NCI-H2107 (cell line): Measurements from ENCODE around the gene DCBLD1.
"Not testable (repeated sequence)": the region's sequence is repeated elsewhere in the genome, so short reads cannot be mapped to it uniquely, and the experiment has no call there.

ENCODE experiments used
- DNase-seq: peaks from one replicate; lab custom pipeline; 2025; lab: John Stamatoyannopoulos, UW

The DCBLD1 gene

DNA sequence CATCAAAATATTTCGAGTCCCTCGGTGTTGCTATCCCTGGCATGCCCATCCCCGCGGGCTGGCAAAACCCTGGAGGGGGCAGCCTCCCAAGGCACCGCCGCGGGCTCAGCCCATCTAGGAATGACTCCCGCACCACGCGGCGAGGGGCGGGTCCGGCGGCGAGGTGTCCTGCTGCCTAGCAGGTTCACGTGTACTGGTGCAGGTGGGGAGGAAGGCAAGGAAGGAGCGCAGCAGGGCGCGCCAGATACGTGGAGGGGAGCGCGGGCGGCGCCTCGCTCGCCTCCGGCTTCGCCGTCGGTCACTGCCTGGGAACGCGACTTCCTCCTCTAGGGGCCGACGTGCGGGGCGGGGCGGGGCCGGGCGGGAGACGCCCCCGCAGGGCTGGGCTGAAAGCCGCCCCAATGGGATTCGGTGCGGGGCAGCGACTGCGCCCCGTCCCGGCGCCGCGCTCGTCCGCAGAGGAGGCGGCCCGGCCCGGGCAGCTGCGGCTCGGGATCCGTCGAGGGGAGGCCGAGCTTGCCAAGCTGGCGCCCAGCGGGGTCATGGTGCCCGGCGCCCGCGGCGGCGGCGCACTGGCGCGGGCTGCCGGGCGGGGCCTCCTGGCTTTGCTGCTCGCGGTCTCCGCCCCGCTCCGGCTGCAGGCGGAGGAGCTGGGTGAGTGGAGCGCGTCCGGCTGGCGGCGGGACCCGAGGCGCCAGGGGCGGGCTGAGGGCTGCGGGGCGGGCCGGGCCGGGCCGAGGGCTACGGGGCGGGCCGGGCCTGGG, at the start of gene DCBLD1:
Gene DCBLD1 (plus strand): TSS at position 435 of the 764 bp plus-strand sequence. CDS start 108 bp downstream, at position 543.
- DNase-seq = no peak

DNA sequence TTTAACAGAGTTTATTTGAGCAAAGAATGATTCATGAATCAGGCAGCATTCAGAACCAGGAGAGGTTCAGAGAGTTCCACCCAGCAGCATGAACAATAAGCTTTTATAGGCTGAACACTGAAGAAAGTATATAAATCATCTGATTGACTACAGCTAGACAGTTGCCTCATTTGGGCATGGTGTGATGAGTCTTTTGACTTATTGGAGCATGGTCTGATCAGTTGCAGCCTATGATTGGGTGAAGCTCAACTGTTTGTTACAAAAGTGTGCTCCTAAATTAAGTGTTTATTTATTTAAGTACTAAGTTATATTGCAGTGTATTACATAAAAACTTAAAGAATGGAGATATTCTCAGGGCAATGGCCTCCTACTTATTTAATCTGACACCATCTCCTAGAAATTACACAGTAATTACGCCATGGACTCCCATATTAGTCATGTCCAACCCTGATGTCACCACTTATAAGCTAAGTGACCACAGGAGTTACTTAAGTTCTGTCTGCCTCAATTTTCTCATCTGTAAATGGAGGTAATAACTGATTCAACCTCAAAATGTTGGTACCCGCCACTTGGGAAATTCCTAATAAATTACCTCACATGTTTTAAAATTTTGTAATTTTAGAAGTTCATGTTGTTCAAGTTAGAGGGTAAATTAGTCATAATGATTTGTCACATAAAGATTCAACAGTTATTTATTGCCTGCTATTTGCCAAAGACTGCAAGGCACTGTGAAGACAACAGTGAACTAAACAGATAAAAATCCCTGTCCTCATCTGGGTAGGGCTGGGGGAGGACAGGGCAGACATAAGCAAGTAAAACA, 41.6 kb upstream of the DCBLD1 start:
- DNase-seq = no peak

DNA sequence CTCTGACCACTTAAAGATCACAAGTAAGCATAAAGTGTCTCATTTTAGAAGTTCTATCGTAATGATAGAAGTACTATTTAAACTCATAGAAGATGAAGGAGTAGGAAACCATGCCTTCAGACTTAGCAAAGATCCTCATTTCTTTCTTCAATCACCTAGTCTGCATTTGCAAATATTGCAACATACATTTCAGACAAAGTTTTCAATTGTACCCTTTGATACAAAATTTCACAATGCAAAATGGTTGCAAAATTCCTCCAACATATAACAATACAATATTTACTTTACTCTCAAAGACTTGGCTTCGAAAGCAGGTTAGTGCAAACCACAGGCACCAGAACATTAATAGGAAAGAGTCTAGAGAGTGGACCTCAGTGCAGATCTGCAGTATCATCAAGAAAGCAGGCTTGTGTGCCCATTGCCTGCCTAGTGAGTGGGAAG, 40.6 kb upstream of the DCBLD1 start:
- DNase-seq = no peak

DNA sequence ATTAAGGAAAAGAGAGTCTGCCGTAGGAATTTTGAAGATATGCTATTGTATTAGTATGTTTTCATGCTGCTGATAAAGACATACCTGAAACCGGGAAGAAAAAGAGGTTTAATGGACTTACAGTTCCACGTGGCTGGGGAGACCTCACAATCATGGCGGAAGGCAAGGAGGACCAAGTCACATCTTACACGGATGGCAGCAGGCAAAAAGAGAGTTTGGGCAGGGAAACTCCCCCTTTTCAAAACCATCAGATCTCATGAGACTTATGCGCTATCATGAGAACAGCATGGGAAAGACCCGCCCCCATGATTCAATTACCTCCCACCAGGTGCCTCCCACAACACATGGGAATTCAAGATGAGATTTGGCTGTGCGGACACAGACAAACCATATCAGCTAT, 40.2 kb upstream of the DCBLD1 start:
- DNase-seq = not testable (repeated sequence)

DNA sequence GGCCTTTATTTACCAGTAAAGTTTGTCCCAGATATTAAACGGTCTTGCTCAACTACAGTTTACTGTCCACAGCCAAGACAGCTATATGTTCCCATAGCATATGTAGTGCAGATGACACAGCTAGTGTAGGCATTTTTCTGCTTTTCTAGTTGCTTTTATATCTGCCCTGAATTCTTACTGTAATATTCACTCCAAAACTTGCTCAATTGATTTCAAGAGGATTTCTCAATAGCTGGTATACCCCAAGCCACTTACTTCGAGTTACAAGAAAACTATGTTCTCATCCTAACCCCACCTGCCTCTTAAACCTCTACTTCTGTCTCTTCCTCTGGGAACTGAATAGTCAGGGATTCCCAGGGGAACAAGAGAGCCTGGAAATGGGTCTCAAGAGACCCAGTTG, 37.9 kb upstream of the DCBLD1 start:
- no peak for DNase-seq

DNA sequence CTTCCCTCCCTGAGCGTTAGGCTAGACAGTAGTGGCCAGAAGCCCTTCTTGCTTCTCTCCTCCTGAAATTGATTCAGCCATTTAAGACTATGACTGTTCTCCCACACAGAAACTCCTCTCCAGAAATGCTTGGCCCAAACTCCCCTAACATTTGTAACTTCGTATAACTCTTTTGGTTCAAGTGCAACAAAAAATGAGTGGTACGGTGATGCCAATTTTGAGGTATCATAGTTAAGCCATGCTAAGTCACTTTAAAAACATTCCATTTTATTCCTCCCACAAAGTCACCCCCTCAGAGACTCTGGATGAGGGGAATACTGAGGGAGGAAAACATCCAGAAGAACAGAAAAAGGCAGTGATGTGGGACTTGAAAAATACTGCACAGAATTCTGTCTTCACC, 35.6 kb upstream of the DCBLD1 start:
- no peak for DNase-seq

DNA sequence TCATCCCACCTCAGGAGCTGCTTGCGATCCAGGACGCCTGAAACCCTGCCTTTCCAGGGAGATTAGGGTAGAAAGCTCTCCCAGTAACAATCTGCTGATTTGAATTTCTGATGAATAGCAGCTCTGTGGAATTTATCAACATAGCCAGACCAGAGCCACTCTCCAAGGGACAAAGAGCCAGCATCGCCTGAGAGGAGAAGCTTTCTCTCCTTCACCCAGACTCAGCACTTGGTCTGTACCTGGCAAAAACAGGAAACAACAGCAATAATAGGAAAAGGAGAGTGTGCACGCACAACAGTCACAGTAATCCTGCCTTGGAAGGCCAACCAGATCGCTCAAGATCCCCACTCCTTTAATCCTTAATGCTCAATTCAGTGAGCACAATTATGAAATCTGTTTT, 34.5 kb upstream of the DCBLD1 start:
- DNase-seq = no peak

DNA sequence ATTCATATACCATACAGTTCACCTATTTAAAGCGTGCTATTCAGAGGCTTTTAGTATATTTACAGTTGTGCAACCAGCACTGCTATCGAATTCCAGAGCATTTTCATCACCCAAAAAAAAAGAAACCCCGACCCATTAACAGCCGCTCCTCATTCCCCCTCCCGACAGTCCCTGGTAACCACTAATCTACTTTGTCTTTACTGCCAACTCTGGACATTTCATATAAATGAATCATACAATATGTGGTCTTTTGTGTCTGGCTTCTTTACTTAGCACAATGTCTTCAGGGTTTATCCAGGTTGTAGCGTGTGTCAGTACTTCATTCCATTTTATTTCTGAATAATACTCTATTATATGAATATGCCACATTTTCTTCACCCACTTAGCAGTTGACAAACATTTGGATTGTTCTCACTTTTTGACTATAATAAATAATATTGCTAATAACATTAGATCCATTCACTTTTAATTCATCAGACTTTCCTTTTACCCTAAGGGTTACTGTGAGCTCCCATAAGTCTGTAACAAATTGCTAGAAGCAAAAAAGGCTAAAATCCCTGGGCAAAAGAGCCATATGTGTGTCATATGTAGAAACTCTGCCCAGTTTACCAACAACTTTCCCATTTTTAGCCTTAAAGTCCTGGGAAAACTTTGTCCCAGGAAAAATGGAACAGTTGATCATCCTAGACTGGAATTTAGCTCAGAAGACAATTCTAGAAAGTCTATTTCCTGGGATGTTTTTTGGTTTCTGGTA, 33.6 kb upstream of the DCBLD1 start:
- no peak for DNase-seq

DNA sequence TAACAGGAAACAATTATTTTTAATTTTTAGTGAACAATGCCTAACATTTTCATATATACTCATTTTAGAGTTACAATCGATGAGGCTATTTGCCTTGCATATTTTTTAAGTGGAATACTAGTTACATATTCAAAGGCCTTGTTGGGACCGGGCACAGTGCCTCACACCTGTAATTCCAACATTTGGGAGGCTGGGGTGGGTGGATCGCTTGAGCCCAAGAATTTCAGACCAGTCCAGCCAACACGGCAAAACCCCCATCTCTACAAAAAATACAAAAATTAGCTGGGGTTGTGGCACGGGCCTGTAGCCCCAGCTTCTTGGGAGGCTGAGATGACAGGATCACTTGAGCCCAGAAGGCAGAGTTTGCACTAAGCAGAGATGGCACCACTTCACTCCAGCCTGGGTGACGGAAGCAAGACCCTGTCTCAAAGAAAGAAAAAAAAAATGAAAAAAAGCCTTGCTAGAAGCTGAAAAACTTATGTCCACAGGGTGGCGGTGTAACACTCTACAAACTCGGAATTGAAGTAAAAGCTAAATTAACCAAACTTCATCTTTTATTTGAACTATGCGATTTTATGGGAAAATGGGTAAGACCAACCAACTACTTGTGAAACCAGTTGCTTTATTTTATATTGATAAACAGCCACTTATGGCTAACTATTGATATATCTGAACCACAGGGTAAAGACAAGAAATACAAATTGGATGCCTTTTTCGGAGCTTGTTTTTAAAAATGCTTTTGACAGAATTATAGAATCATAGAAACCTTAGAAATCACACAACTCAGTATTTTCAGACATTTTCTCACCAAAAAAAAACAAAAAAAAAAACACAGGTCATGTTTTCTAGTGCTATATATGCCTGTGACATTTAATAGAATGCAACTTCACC, 32.7 kb upstream of the DCBLD1 start:
- no peak for DNase-seq

DNA sequence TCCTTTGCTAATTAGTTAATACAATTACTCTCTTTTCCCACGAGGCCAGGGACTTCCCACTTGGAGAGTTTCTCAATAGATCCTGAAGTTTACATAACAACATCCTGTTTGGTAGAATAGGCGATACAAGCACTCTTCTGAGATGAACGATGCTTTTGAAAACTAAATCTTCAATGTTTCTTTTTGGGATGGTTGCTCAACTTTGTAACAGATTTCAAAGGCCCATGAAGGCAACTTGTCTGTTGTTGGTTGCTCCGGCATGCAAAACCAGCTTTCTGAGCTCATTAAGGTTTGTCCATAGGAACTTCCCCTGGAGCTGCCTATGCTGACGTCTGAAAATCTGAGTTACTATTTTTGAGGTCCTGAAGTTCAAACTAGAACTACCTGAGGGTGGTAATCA, 30.8 kb upstream of the DCBLD1 start:
- DNase-seq = no peak

DNA sequence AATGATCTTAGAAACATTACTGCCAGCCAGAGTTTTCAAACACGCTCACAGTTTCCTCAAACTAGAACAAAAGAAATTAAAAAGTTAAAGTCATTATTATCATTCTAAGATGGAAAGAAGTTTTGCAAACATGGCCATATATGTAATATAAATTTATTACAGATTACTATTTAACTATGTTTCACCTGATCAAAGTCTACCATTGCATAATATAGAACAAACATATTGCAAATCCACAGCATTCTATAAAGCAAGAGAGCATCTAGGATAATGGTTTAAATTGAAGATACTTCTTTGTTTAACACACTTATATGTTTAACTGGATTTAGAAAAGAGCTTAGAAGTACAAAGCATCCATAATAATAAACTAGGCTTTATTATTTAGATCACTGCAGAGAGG, 26.2 kb upstream of the DCBLD1 start:
- DNase-seq = no peak

DNA sequence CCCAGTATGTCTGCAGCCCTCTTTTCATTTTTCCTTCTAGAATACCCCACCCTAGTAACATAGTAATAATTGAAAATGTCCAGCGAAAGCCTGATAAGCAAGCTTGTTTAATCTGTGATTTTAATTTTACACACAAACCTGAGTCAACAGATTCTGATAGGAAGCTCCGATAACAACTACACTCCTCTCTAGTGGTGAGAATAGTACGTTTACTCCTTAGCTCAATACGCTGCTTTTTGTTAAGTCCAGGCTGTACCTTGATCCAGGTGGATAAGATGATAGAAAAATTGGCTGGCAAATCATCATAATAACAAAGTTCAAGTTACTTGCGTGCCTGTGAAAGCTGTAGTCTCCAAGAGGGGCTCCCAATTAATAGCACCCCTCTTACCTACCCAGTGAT, 25.5 kb upstream of the DCBLD1 start:
- no peak for DNase-seq

DNA sequence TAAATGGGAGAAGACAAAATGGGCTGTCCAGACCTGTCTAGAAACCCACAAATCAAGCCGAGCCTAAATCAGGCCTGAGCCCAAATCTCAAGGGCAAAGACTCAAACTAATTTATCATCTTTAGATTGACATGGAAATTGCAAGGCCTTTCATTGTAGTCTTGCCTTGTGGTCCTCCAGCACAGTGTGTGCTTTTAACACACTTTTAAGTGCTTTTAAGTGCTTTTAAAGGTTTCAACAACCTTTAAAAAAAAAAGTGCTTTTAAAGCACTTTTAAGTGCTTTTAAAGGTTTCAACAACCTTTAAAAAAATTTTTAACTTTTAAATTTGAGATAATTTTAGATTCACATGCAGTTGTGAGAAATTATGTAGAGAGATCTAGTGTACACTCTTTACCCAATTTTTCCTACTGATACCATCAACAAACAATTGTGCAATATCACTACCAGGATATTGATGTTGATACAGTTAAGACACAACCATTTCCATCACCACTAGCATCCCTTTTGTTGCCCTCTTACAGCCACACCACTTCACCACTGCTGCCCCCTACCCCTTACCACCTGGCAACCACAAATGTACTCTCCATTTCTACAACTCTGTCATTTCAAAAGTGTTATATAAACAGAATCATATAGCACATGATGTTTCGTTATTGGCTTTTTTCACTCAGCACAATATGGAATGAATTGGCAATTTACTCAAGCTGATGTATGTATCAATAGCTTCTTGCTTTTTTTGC, 23.1 kb upstream of the DCBLD1 start:
- DNase-seq = no peak

DNA sequence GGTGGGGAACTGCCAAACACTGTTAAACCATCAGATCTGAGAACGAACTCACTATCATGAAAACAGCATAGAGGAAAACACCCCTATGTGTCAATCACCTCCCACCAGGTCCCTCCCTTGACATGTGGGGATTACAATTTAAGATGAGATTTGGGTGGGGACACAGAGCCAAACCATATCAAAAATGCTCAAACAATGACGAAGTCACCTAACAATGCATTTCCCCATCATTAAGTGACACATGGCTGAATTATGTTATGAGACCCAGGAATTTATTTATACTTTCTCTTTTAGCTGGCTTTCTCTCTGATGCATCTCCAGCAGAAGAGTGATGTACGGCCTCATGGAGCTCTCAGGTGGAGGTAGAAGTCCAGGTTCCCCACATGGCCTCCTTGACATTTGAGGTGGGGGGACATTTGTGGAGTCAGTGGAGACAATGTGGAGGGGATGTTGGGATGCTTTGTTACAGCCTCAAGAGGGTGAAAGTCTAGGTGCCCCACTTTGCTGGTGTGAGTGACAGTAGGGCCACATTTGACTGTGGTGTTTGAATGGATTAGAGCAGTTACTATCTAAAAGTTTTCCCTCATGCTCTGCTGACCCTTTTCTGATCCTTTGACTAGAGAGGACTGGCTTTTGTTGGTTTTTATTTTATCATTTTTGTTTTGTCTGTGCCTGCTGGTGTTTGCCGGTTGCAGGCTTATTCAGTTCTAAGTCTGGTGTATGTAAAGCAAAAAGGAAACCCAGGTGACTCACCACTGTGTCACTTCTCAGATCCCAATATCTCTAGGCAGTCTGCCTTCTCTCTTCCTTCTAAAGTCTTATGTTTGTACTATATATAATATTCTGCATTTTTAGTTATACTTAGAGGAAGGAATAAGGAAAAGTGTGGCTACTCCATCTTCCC, 18.5 kb upstream of the DCBLD1 start:
- DNase-seq = no peak

DNA sequence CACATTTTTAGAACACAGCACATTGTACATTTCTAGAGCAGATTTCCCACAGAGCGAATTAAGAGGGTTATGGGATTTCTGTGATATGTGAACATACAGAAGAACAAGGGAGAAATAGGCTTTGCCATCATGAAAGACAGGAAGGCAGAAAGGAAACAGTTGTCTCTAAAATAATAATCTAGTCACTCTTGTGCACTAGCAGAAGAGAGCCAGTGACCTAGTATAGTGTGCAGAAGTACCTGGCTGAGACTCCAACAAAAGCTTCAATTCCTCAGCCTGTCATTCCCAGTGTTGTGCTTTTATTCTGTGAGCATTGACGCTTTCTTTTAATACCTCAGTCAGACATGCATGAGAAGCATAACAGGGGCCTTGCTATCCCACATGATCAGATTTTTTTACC, 17.8 kb upstream of the DCBLD1 start:
- no peak for DNase-seq

DNA sequence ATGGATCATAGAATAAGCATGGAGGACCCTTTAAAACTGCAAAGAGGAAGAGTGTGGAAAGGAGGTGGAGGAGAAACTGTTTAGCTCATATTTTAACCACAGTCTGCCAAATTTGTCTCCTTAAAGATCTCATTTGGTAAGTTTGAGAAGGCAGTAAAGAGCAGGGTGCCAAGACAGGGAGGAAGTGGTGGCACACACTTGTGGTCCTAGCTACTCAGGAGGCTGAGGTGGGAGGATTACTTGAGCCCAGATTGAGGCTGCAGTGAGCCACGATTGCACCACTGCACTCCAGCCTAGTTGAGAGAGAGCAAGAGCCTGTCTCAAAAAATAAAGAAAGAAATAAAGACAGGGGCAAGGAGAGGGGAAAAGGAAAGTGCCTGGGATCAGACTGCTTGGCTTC, 16.8 kb upstream of the DCBLD1 start:
- no peak for DNase-seq

DNA sequence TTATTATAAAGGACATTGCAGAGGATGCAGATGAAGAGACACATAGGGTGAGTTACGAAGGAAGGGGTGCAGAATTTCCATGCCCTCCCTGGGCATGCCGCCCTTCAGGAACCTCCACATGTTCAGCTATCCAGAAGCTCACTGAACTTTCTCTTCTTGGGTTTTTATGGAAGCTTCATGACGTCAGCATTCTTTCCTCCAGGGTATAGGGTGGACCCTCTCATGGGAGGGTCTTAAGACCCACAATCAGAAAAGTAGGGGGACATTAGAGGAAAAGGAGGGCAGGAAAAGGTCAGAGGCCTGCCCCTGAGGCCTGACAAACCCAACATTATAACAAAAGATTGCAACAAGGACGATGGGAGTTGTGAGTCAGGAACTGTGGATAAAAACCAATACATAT, 14.6 kb upstream of the DCBLD1 start:
- no peak for DNase-seq

DNA sequence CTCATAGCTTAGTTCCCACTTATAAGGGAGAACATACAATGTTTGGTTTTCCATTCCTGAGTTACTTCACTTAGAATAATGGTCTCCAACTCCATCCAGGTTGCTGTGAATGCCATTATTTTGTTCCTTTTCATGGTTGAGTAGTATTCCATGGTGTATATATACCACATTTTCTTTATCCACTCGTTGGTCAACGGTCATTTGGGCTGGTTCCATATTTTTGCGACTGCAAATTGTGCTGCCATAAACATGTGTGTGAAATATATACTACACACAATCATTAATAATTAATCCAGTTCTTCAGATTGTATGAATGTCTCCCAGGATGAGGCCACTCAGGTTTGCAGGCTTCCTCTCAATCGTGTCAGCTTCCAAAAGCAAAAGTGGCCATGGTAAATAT, 13.9 kb upstream of the DCBLD1 start:
- not testable (repeated sequence) for DNase-seq

DNA sequence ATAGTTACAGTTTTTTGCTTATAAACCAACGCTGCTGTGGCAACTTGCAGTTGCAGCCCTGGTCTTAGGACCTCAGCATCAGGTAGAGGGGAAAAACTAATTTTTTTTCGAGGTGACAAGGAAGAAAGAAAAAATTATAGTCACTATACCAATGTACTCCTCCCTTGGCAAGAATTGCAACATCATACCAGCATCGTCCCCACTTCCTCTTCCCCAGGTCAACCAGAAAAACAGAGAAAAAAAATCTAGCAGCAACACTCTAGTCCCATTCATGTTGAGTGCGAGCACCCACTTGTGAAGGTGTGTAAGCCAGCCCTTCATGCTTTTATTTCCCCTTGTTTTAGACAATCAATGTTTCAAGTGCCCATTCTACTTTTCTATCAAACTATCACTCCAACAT, 13.1 kb upstream of the DCBLD1 start:
- no peak for DNase-seq

DNA sequence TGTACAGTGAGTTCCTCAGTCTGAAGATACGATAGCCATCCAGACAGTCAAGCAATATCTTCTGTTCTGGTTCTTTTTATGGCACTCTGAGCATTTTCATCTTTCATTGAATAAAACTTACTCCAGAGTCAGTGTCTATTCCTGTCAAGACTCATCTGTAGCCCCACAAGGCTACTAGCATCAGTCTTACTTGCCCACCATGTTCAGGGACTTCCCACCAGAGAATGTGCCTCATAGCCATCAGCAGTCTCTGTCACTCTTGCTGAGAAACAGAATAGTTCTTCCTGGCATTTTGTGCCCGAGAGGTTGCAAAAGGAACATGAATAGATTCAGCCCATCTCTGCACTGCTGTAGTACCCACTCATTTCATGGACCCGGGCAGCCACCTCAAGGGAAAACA, 12.7 kb upstream of the DCBLD1 start:
- no peak for DNase-seq
